WTC11 (cell line): ENCODE measurements around the gene METTL25B.

Source experiments
- ATF3 ChIP-seq: sonication (generic); formaldehyde crosslinking; conservative IDR thresholded peaks from 2 replicates; pipeline ENCODE4 v1.8.1; 2022; ENCODE audit warnings: mild to moderate bottlenecking, missing genetic modification reagents
- CREB1 ChIP-seq: sonication (generic); formaldehyde crosslinking; IDR thresholded peaks from 2 replicates; pipeline ENCODE4 v1.8.0; 2023; ENCODE audit warnings: mild to moderate bottlenecking, missing genetic modification reagents
- CTCF ChIP-seq: fragments of 200-600 bp; IDR thresholded peaks from 2 replicates; pipeline ENCODE4 v1.8.0; 2022; ENCODE audit warnings: antibody characterized with exemption
- E2F5 ChIP-seq: sonication (generic); formaldehyde crosslinking; IDR thresholded peaks from 2 replicates; pipeline ENCODE4 v1.8.1; 2022; ENCODE audit warnings: mild to moderate bottlenecking, moderate library complexity, missing genetic modification reagents
- FOXJ3 ChIP-seq: sonication (generic); formaldehyde crosslinking; IDR thresholded peaks from 2 replicates; pipeline ENCODE4 v1.9.0; 2021; ENCODE audit warnings: missing genetic modification reagents, mild to moderate bottlenecking, borderline replicate concordance
- JUN ChIP-seq: sonication (generic); formaldehyde crosslinking; IDR thresholded peaks from 2 replicates; pipeline ENCODE4 v1.8.0; 2023; ENCODE audit warnings: mild to moderate bottlenecking, missing genetic modification reagents
- MAX ChIP-seq: sonication (generic); formaldehyde crosslinking; IDR thresholded peaks from 2 replicates; pipeline ENCODE4 v1.8.0; 2022; ENCODE audit warnings: mild to moderate bottlenecking, missing genetic modification reagents
- NR2C2 ChIP-seq: sonication (generic); formaldehyde crosslinking; IDR thresholded peaks from 2 replicates; pipeline ENCODE4 v1.8.0; 2022; ENCODE audit warnings: mild to moderate bottlenecking, missing genetic modification reagents
- SMAD3 ChIP-seq: sonication (generic); formaldehyde crosslinking; IDR thresholded peaks from 2 replicates; pipeline ENCODE4 v1.8.0; 2022; ENCODE audit warnings: missing genetic modification reagents, mild to moderate bottlenecking, borderline replicate concordance
- ZBTB21 ChIP-seq: sonication (generic); formaldehyde crosslinking; IDR thresholded peaks from 2 replicates; pipeline ENCODE4 v1.8.1; 2023; ENCODE audit warnings: mild to moderate bottlenecking, missing genetic modification reagents, borderline replicate concordance
- ZNF281 ChIP-seq: sonication (generic); formaldehyde crosslinking; IDR thresholded peaks from 2 replicates; pipeline ENCODE4 v1.8.0; 2023; ENCODE audit warnings: mild to moderate bottlenecking, missing genetic modification reagents
- ZNF512 ChIP-seq: sonication (generic); formaldehyde crosslinking; IDR thresholded peaks from 2 replicates; pipeline ENCODE4 v1.8.1; 2022; ENCODE audit warnings: missing genetic modification reagents, borderline replicate concordance

GRCh38 chr1:156727926-156728598 lies at the start of gene METTL25B:
- TF ChIP-seq ZNF512 (CRISPR knock-in tag) (no peak), NR2C2 (CRISPR knock-in tag) (no peak), SMAD3 (CRISPR knock-in tag) (no peak), CTCF (no peak), JUN (CRISPR knock-in tag) (no peak), MAX (CRISPR knock-in tag) (peak; percentile 45; the same call in 1 of the 2 replicates), CREB1 (no peak), FOXJ3 (CRISPR knock-in tag) (no peak), E2F5 (peak; percentile 88; the same call in 1 of the 2 replicates), ATF3 (CRISPR knock-in tag) (no peak), ZBTB21 (CRISPR knock-in tag) (no peak), ZNF281 (CRISPR knock-in tag) (no peak)
